Activated CD4-positive, alpha-beta memory T cell treated with anti-CD3 and anti-CD28 coated beads, Interleukin-2, amount 10 ng/mL, durations not matched to agents 7 days and 5 days (primary cell): ENCODE measurements around the gene NR4A3. TPM values are rescaled to one million over a fixed set of nuclear protein-coding genes. Genes with fewer than 3 reads are reported as not detected.

Experiments
- CTCF ChIA-PET: fragments of 350-600 bp; sonication (Branson Sonifier 250); formaldehyde crosslinking; loops from one replicate; lab custom pipeline; 2021; ENCODE audit warnings: antibody characterized with exemption, inconsistent platforms; lab: Charles Lee
- POLR2A ChIA-PET: fragments of 350-600 bp; sonication (Branson Sonifier 250); formaldehyde crosslinking; loops from one replicate; lab custom pipeline; 2021; ENCODE audit warnings: antibody characterized with exemption; lab: Charles Lee
- DNase-seq: peaks from one replicate; pipeline ENCODE4 v3.0.0-alpha.2; 2020
- H3K27ac Mint-ChIP-seq: one replicate; pipeline ENCODE4 v1.8.0; 2021; ENCODE audit warnings: mild to moderate bottlenecking, mixed read lengths
- H3K27me3 Mint-ChIP-seq: one replicate; pipeline ENCODE4 v1.8.0; 2021; ENCODE audit warnings: mixed read lengths
- H3K36me3 Mint-ChIP-seq: one replicate; pipeline ENCODE4 v1.8.0; 2021; ENCODE audit warnings: low read depth, mixed read lengths
- H3K4me1 Mint-ChIP-seq: one replicate; pipeline ENCODE4 v1.8.0; 2021; ENCODE audit warnings: mixed read lengths
- H3K4me3 Mint-ChIP-seq: one replicate; pipeline ENCODE4 v1.8.0; 2021; ENCODE audit warnings: mild to moderate bottlenecking, mixed read lengths
- H3K9me3 Mint-ChIP-seq: one replicate; pipeline ENCODE4 v1.8.0; 2021; ENCODE audit warnings: mixed read lengths
- total RNA-seq, 2 experiments: library from RNA; stranded (reverse); gene quantifications; one replicate each; pipeline ENCODE4 v1.2.3, GENCODE V29; 2021

Gene NR4A3
- total RNA-seq, 2 experiments from 2014 or later = 3.0 to 3.2 TPM

- ChIA-PET CTCF (interaction anchor here (1.1 to 1.5 kb wide), 3 partner anchors 9 to 191 kb away, joined by 3 to 7 read pairs (median 4); no protein-coding TSS in a partner anchor), POLR2A (interaction anchor here (1.0 to 1.9 kb wide), 9 partner anchors 9 to 598 kb away, joined by 3 to 6 read pairs (median 4); partner anchors contain the start of genes ALG2, SEC61B and STX17)
- Mint-ChIP-seq H3K27ac (peak overlapping the region; percentile 70), H3K4me3 (peak overlapping the region; percentile 91), H3K36me3 (peaks cover 5% of the 10 kb centered on the region), H3K9me3 (no peaks in the 10 kb centered on the region), H3K4me1 (peaks cover 51% of the 10 kb centered on the region), H3K27me3 (peaks cover 44% of the 10 kb centered on the region)
- peak; percentile 89 for DNase-seq
These were observed 1.6 kb upstream of the NR4A3 start for GRCh38 chr9:99819856-99820684.

- Mint-ChIP-seq H3K4me3 (peak overlapping the region; percentile 91), H3K27me3 (peaks cover 44% of the 10 kb centered on the region), H3K4me1 (peaks cover 59% of the 10 kb centered on the region), H3K9me3 (no peaks in the 10 kb centered on the region), H3K27ac (peak overlapping the region; percentile 70), H3K36me3 (peaks cover 5% of the 10 kb centered on the region)
- peak; percentile 51 for DNase-seq
- ChIA-PET CTCF (interaction anchor here (1.1 to 1.5 kb wide), 3 partner anchors 10 to 600 kb away, joined by 3 to 4 read pairs (median 3); no protein-coding TSS in a partner anchor), POLR2A (interaction anchor here (2.3 kb wide), 1 partner anchor 86 kb away, joined by 13 read pairs; the partner anchor contains the start of gene STX17)
These were observed 845 bp upstream of the NR4A3 start for GRCh38 chr9:99820685-99821395.

DNA sequence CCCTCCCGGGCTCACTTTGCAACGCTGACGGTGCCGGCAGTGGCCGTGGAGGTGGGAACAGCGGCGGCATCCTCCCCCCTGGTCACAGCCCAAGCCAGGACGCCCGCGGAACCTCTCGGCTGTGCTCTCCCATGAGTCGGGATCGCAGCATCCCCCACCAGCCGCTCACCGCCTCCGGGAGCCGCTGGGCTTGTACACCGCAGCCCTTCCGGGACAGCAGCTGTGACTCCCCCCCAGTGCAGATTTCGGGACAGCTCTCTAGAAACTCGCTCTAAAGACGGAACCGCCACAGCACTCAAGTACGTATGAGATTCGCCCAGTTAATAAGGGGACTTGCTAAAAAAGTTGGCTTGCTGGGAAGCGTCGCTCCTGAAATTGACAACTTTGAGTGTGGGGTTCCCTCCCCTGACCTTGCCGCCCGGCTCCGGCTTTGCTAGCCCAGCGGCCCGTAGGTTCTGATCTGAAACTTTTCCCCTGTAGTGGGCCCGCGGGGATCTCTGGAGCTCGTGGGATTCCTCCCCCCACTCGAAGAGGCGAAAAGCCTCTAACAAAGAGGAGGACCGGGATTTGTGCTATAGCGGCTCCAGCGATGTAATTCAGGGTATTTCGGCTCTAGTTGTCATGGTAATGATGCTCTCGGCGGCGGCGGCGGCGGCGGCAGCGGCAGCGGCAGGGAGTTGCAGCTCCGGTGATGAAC, 572 bp downstream of the NR4A3 start:
- Mint-ChIP-seq H3K4me1 (peaks cover 71% of the 10 kb centered on the region), H3K9me3 (no peaks in the 10 kb centered on the region), H3K36me3 (peaks cover 5% of the 10 kb centered on the region), H3K4me3 (peak overlapping the region; percentile 91), H3K27me3 (peaks cover 52% of the 10 kb centered on the region), H3K27ac (peak overlapping the region; percentile 70)
- ChIA-PET POLR2A (interaction anchor here (0.6 to 2.3 kb wide), 3 partner anchors 84 to 600 kb away, joined by 4 to 13 read pairs (median 6); partner anchors contain the start of genes ALG2, SEC61B and STX17), CTCF (interaction anchor here (0.6 to 1.5 kb wide), 5 partner anchors 83 to 637 kb away, joined by 3 to 6 read pairs (median 3); no protein-coding TSS in a partner anchor)
- peak; percentile 53 for DNase-seq

- CTCF ChIA-PET = interaction anchor here (0.8 to 1.8 kb wide), 4 partner anchors 83 to 638 kb away, joined by 3 to 8 read pairs (median 4); no protein-coding TSS in a partner anchor
- peak overlapping the region; percentile 91 for H3K4me3 Mint-ChIP-seq
These were observed 1.3 kb downstream of the NR4A3 start for GRCh38 chr9:99822806-99823591.

DNA sequence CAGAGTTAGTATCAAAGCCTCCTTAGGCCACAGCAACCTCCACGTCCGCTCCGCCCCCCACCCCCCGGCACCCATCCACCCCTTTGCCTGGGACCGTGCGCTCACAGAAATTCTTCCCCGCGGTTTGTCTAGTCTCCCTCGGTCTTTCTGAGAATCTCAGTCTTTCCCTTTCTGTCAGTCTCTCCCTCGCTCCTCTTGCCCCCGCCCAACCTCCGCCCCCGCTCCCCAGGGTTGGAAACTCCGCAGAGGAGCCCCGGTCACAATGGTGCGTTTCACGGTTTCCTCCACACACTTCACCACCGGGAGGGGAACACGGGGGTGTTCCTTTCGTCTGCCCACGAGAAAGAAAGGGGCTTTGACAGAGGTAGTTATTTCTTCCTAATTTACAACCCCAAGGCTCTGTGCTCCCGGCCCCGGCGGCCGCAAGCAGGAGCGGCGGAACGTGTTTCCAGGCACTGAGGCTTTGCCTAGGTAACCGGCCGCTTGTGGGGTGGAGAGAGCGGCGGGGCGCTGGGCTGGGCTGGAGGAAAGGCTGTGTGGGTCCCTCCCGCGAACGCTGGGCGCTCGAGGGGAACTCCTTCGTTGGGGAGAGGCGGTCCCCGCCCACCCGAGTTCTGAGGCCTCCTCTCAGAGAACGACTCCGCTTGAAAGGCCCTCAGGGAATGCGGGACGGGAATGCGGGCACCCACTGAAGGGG, 2.1 kb downstream of the NR4A3 start:
- ChIA-PET CTCF (interaction anchor here (0.8 to 2.3 kb wide), 23 partner anchors 12 to 660 kb away, joined by 3 to 13 read pairs (median 5); no protein-coding TSS in a partner anchor), POLR2A (interaction anchor here (0.8 to 2.0 kb wide), 5 partner anchors 20 to 564 kb away, joined by 3 to 8 read pairs (median 3); no protein-coding TSS in a partner anchor)
- peaks cover 66% of the 10 kb centered on the region for H3K4me1 Mint-ChIP-seq
- DNase-seq = peak; percentile 41
- H3K36me3 Mint-ChIP-seq = no peaks in the 10 kb centered on the region
- H3K27ac Mint-ChIP-seq = no peak overlapping the region
- peak overlapping the region; percentile 91 for H3K4me3 Mint-ChIP-seq
- no peaks in the 10 kb centered on the region for H3K9me3 Mint-ChIP-seq
- H3K27me3 Mint-ChIP-seq = peaks cover 53% of the 10 kb centered on the region

More at GRCh38 chr9:99822806-99823591, 1.3 kb downstream of the NR4A3 start:
- Mint-ChIP-seq H3K36me3 (peaks cover 5% of the 10 kb centered on the region), H3K27me3 (peaks cover 57% of the 10 kb centered on the region), H3K4me1 (peaks cover 73% of the 10 kb centered on the region), H3K27ac (peak overlapping the region; percentile 7), H3K9me3 (no peaks in the 10 kb centered on the region)
- no peak for DNase-seq
- POLR2A ChIA-PET = interaction anchor here (1.4 to 2.3 kb wide), 4 partner anchors 26 to 601 kb away, joined by 5 to 13 read pairs (median 7); partner anchors contain the start of genes ALG2, SEC61B and STX17

GRCh38 chr9:99824378-99825171, 2.9 kb downstream of the NR4A3 start:
- CTCF ChIA-PET = interaction anchor here (0.6 to 2.3 kb wide), 38 partner anchors 11 to 689 kb away, joined by 3 to 13 read pairs (median 4); partner anchors contain the start of gene STX17
- H3K9me3 Mint-ChIP-seq = no peaks in the 10 kb centered on the region
- H3K27ac Mint-ChIP-seq = no peak overlapping the region
- peaks cover 56% of the 10 kb centered on the region for H3K27me3 Mint-ChIP-seq
- peak; percentile 76 for DNase-seq
- H3K36me3 Mint-ChIP-seq = peaks cover 6% of the 10 kb centered on the region
- H3K4me3 Mint-ChIP-seq = peak overlapping the region; percentile 91
- peaks cover 64% of the 10 kb centered on the region for H3K4me1 Mint-ChIP-seq
- POLR2A ChIA-PET = interaction anchor here (0.6 to 2.0 kb wide), 10 partner anchors 17 to 565 kb away, joined by 3 to 8 read pairs (median 3); no protein-coding TSS in a partner anchor

GRCh38 chr9:99825172-99826046, 3.7 kb downstream of the NR4A3 start:
- Mint-ChIP-seq H3K4me1 (peaks cover 60% of the 10 kb centered on the region), H3K36me3 (peaks cover 6% of the 10 kb centered on the region), H3K4me3 (peak overlapping the region; percentile 91), H3K9me3 (no peaks in the 10 kb centered on the region), H3K27ac (no peak overlapping the region), H3K27me3 (peaks cover 60% of the 10 kb centered on the region)
- CTCF ChIA-PET = interaction anchor here (0.6 to 2.3 kb wide), 37 partner anchors 10 to 690 kb away, joined by 3 to 13 read pairs (median 4); partner anchors contain the start of gene STX17
- DNase-seq = no peak
- POLR2A ChIA-PET = interaction anchor here (0.6 to 2.0 kb wide), 9 partner anchors 16 to 566 kb away, joined by 3 to 8 read pairs (median 3); no protein-coding TSS in a partner anchor

GRCh38 chr9:99826579-99826978, 4.9 kb downstream of the NR4A3 start:
- DNase-seq = no peak
- H3K4me1 Mint-ChIP-seq = peaks cover 55% of the 10 kb centered on the region
- POLR2A ChIA-PET = no interaction called here
- H3K9me3 Mint-ChIP-seq = no peaks in the 10 kb centered on the region
- peaks cover 64% of the 10 kb centered on the region for H3K27me3 Mint-ChIP-seq
- peaks cover 6% of the 10 kb centered on the region for H3K36me3 Mint-ChIP-seq
- CTCF ChIA-PET = interaction anchor here (1.0 kb wide), 1 partner anchor 77 kb away, joined by 3 read pairs; no protein-coding TSS in a partner anchor
- H3K27ac Mint-ChIP-seq = no peak overlapping the region
- H3K4me3 Mint-ChIP-seq = no peak overlapping the region

GRCh38 chr9:99827244-99827643, 5.6 kb downstream of the NR4A3 start:
- no peak for DNase-seq
- H3K4me1 Mint-ChIP-seq = peaks cover 52% of the 10 kb centered on the region
- no peaks in the 10 kb centered on the region for H3K9me3 Mint-ChIP-seq
- ChIA-PET CTCF (no interaction called here), POLR2A (no interaction called here)
- no peak overlapping the region for H3K27ac Mint-ChIP-seq
- H3K27me3 Mint-ChIP-seq = peaks cover 64% of the 10 kb centered on the region
- H3K36me3 Mint-ChIP-seq = peaks cover 6% of the 10 kb centered on the region
- H3K4me3 Mint-ChIP-seq = no peak overlapping the region
